Calu3 (cell line): ENCODE results near the gene LMAN2. TPM values are rescaled to one million over a fixed set of nuclear protein-coding genes. Genes with fewer than 3 reads are reported as not detected.

Source experiments
- BruUV-seq: library from RNA; stranded (reverse); fragments of 400-500 nt; replicated peaks from 2 replicates; lab custom pipeline; 2021; lab: Mats Ljungman, UMichigan
- CTCF ChIA-PET: fragments of 300-600 bp; sonication (Branson Sonifier 250); formaldehyde crosslinking; loops from one replicate; lab custom pipeline; 2022; ENCODE audit warnings: antibody characterized with exemption; lab: Charles Lee
- DNase-seq: peaks from one replicate; pipeline ENCODE4 v3.0.0; 2022
- H3K27ac Mint-ChIP-seq: one replicate; pipeline ENCODE4 v1.8.0; 2022; ENCODE audit warnings: mixed read lengths; ENCODE audit not compliant: unreplicated experiment
- H3K27me3 Mint-ChIP-seq: one replicate; pipeline ENCODE4 v1.8.0; 2022; ENCODE audit warnings: mixed read lengths; ENCODE audit not compliant: unreplicated experiment
- H3K36me3 Mint-ChIP-seq: one replicate; pipeline ENCODE4 v1.8.0; 2022; ENCODE audit warnings: mild to moderate bottlenecking, moderate library complexity, mixed read lengths; ENCODE audit not compliant: insufficient read depth, unreplicated experiment
- H3K4me1 Mint-ChIP-seq: one replicate; pipeline ENCODE4 v1.8.0; 2022; ENCODE audit warnings: mild to moderate bottlenecking, low read depth, mixed read lengths; ENCODE audit not compliant: unreplicated experiment
- H3K4me3 Mint-ChIP-seq: one replicate; pipeline ENCODE4 v1.8.0; 2022; ENCODE audit warnings: mild to moderate bottlenecking, low read depth, moderate library complexity, mixed read lengths; ENCODE audit not compliant: unreplicated experiment
- H3K9me3 Mint-ChIP-seq: one replicate; pipeline ENCODE4 v1.8.0; 2022; ENCODE audit warnings: low read depth, mixed read lengths; ENCODE audit not compliant: unreplicated experiment
- intact Hi-C: fragments of 100-400 bp; cut with micrococcal nuclease; formaldehyde crosslinking; loops from one replicate; pipeline ENCODE4 v1.10.0; 2022; ENCODE audit not compliant: unreplicated experiment
- total RNA-seq: library from RNA; stranded (reverse); gene quantifications from 2 replicates; pipeline ENCODE4 v1.2.3, GENCODE V29; 2022
- TF ChIP-seq, protein P1 (sequence below): fragments of 200-600 bp; IDR thresholded peaks from one replicate; pipeline ENCODE4 v1.8.0; 2022; ENCODE audit warnings: antibody characterized with exemption; ENCODE audit not compliant: unreplicated experiment

Gene LMAN2
- total RNA-seq, 1 experiment from 2014 or later, result 278 TPM

DNA sequence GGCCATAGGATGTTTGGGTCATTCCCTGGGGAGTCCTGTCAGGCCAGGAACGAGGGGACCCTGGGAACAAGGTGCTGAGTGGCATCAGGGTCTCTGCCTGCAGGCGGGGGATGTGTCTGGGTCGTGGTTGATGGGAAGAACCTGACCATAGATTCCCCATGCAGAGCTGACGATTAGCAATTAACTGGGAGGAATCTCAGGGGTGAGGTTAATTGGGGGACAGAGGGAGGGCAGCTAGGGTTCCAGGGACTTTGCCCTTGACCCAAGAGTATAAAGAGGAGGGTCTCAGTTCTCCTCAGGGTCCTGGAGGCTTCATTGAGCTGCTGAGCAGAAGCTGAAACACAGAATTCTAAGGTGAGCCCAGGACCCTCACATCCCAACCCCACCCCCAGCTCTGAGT, 32.7 kb upstream of the LMAN2 start, which contains the start of gene SLC34A1:
Gene SLC34A1, plus strand, starts transcription at position 301 of the 400 bp plus-strand sequence. CDS start 1,308 bp downstream, outside the sequence.
- H3K9me3 Mint-ChIP-seq, result no peaks in the 10 kb centered on the region
- no peaks in the 10 kb centered on the region for H3K27me3 Mint-ChIP-seq
- TF ChIP-seq, protein P1, sequence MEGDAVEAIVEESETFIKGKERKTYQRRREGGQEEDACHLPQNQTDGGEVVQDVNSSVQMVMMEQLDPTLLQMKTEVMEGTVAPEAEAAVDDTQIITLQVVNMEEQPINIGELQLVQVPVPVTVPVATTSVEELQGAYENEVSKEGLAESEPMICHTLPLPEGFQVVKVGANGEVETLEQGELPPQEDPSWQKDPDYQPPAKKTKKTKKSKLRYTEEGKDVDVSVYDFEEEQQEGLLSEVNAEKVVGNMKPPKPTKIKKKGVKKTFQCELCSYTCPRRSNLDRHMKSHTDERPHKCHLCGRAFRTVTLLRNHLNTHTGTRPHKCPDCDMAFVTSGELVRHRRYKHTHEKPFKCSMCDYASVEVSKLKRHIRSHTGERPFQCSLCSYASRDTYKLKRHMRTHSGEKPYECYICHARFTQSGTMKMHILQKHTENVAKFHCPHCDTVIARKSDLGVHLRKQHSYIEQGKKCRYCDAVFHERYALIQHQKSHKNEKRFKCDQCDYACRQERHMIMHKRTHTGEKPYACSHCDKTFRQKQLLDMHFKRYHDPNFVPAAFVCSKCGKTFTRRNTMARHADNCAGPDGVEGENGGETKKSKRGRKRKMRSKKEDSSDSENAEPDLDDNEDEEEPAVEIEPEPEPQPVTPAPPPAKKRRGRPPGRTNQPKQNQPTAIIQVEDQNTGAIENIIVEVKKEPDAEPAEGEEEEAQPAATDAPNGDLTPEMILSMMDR, result no peak
- CTCF ChIA-PET, result no interaction called here
- no peak within 1 kb of the TSS for H3K4me3 Mint-ChIP-seq
- H3K36me3 Mint-ChIP-seq, result peaks cover 13% of the 10 kb centered on the region
- intact Hi-C loops, result no loop called here
- BruUV-seq, result no TSS peak
- peaks cover 36% of the 10 kb centered on the region for H3K4me1 Mint-ChIP-seq
- no peak for DNase-seq
- no peak within 1 kb of the TSS for H3K27ac Mint-ChIP-seq

DNA sequence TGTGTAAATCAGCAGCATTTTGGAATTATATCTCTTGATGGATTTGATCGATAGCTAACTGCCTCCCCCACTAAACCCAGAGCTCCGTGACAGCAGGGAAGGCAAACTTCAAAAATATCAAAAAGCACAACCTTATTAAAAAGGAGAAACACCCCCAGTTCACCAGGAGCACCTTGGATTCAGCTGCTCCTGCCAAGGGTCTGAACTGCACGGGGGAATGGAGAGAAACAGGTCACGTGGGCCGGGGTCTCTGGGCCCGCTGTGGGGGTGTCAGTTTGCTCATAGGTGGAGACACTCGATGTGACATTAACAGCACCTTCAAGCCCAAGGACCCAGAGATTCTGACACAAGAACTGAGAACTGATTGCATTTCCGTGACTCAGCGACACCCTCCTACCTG, 31.7 kb upstream of the LMAN2 start:
- BruUV-seq, result no TSS peak
- intact Hi-C loops, result no loop called here
- CTCF ChIA-PET, result no interaction called here

DNA sequence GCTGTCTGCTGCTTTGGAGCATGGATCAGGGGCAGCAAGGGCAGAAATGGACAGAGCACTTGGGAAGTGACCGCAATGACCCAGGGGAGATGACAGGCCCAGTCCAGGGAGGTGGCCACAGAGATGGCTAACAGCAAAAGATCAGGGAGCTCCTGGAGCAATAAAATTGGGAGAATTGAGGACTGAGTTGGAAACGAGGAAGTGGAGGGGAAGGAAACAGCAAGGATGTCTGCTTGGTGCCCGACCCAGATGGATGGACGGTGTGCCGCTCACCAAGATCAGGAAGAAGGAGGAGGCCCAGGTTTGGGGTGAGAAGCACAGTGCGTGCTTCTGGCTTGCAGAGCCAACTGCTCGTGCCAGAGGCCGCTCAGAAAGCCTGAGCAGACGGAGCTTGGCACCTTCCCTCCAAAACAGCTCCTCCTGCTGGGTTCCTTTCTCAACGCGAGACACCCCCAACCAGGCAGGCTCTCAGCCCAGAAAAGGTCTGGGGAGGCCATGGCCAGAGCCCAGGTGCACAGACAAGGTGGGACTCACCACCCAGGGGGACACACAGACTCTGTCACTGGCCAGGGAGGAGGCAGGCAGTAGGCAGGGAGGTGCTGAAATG, 31.1 kb upstream of the LMAN2 start:
- Mint-ChIP-seq H3K4me1 (peaks cover 39% of the 10 kb centered on the region), H3K27ac (no peak overlapping the region), H3K4me3 (no peak overlapping the region), H3K36me3 (peaks cover 17% of the 10 kb centered on the region), H3K9me3 (no peaks in the 10 kb centered on the region), H3K27me3 (no peaks in the 10 kb centered on the region)
- TF ChIP-seq, protein P1, result no peak
- CTCF ChIA-PET, result interaction anchor here (0.6 kb wide), 3 partner anchors 67 to 257 kb away, joined by 3 to 6 read pairs (median 3); no protein-coding TSS in a partner anchor
- intact Hi-C loops, result no loop called here
- DNase-seq, result no peak
- BruUV-seq, result no TSS peak

More for the DNA sequence above, 31.7 kb upstream of the LMAN2 start:
- peaks cover 36% of the 10 kb centered on the region for H3K4me1 Mint-ChIP-seq
- no peaks in the 10 kb centered on the region for H3K9me3 Mint-ChIP-seq
- TF ChIP-seq, protein P1, result no peak
- H3K27me3 Mint-ChIP-seq, result no peaks in the 10 kb centered on the region
- H3K27ac Mint-ChIP-seq, result no peak overlapping the region
- peaks cover 17% of the 10 kb centered on the region for H3K36me3 Mint-ChIP-seq
- no peak overlapping the region for H3K4me3 Mint-ChIP-seq
- no peak for DNase-seq

DNA sequence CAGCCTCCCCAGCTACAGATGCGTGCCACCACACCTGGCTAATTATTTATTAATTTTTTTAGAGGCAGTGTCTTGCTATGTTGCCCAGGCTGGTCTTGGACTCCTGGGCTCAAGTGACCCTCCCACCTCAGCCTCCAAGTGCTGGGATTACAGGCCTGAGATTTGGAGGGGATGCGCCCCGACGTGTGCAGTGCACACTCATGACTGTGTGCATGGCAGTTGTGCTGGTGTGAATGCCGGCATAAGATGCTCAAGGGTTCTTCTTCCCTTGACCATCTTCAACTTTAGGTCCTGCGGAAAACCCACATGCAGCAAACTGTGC, 29.3 kb upstream of the LMAN2 start:
- TF ChIP-seq, protein P1, result no peak
- H3K4me3 Mint-ChIP-seq, result no peak overlapping the region
- H3K36me3 Mint-ChIP-seq, result peaks cover 22% of the 10 kb centered on the region
- H3K4me1 Mint-ChIP-seq, result peaks cover 49% of the 10 kb centered on the region
- intact Hi-C loops, result no loop called here
- no peaks in the 10 kb centered on the region for H3K27me3 Mint-ChIP-seq
- no peak for DNase-seq
- BruUV-seq, result no TSS peak
- H3K27ac Mint-ChIP-seq, result no peak overlapping the region
- no peaks in the 10 kb centered on the region for H3K9me3 Mint-ChIP-seq
- CTCF ChIA-PET, result interaction anchor here (0.8 to 3.2 kb wide), 2 partner anchors 9 to 16 kb away, joined by 7 to 56 read pairs; no protein-coding TSS in a partner anchor
